NCI-H2029 (cell line): ENCODE data around the gene KCNJ15.
"Not testable (repeated sequence)": the region's sequence is repeated elsewhere in the genome, so short reads cannot be mapped to it uniquely, and the experiment has no call there.

Source experiments
- DNase-seq: peaks from one replicate; lab custom pipeline; 2025; lab: John Stamatoyannopoulos, UW

KCNJ15 gene

GRCh38 chr21:38244885-38245869 is 11.6 kb upstream of the KCNJ15 start:
- DNase-seq, result no peak

- no peak for DNase-seq
These were observed 10.3 kb upstream of the KCNJ15 start for GRCh38 chr21:38246511-38246910.

GRCh38 chr21:38247054-38247453 is 9.7 kb upstream of the KCNJ15 start:
- DNase-seq, result not testable (repeated sequence)

- peak; percentile 10 for DNase-seq
These were observed 8.9 kb upstream of the KCNJ15 start for GRCh38 chr21:38247738-38248510.

- no peak for DNase-seq
These were observed 7.5 kb upstream of the KCNJ15 start for GRCh38 chr21:38249256-38249655.

- DNase-seq, result no peak
These were observed 7.0 kb upstream of the KCNJ15 start for GRCh38 chr21:38249696-38250278.

GRCh38 chr21:38250991-38251418 is 5.8 kb upstream of the KCNJ15 start:
- peak; percentile 9 for DNase-seq

- DNase-seq, result no peak
These were observed 1.8 kb upstream of the KCNJ15 start for GRCh38 chr21:38254970-38255369.

GRCh38 chr21:38255571-38256117 is 1.1 kb upstream of the KCNJ15 start:
- no peak for DNase-seq

GRCh38 chr21:38257667-38258066 is 876 bp downstream of the KCNJ15 start:
- DNase-seq, result no peak

- no peak for DNase-seq
These were observed 2.0 kb downstream of the KCNJ15 start for GRCh38 chr21:38258521-38259485.

- no peak for DNase-seq
These were observed 2.9 kb downstream of the KCNJ15 start for GRCh38 chr21:38259665-38260064.

GRCh38 chr21:38260426-38260825 is 3.6 kb downstream of the KCNJ15 start:
- no peak for DNase-seq

GRCh38 chr21:38261851-38262250 is 5.1 kb downstream of the KCNJ15 start:
- no peak for DNase-seq

- no peak for DNase-seq
These were observed 6.7 kb downstream of the KCNJ15 start for GRCh38 chr21:38263493-38263892.

GRCh38 chr21:38264571-38264970 is 7.8 kb downstream of the KCNJ15 start:
- no peak for DNase-seq

- no peak for DNase-seq
These were observed 8.4 kb downstream of the KCNJ15 start for GRCh38 chr21:38265166-38265565.

GRCh38 chr21:38266732-38267131 is 9.9 kb downstream of the KCNJ15 start:
- no peak for DNase-seq

GRCh38 chr21:38267136-38267755 is 10.5 kb downstream of the KCNJ15 start:
- no peak for DNase-seq
